22Rv1 (cell line): ENCODE data around the gene SNRPB.

Experiments used
- ZFX ChIP-seq: fragments of 450-650 bp; IDR thresholded peaks from 2 replicates; pipeline ENCODE4 v1.6.1; 2017; ENCODE audit warnings: antibody characterized with exemption, borderline replicate concordance
- TF ChIP-seq, protein P1 (sequence below): fragments of 450-650 bp; IDR thresholded peaks from 2 replicates; pipeline ENCODE4 v1.5.1; 2017; ENCODE audit warnings: mild to moderate bottlenecking

DNA sequence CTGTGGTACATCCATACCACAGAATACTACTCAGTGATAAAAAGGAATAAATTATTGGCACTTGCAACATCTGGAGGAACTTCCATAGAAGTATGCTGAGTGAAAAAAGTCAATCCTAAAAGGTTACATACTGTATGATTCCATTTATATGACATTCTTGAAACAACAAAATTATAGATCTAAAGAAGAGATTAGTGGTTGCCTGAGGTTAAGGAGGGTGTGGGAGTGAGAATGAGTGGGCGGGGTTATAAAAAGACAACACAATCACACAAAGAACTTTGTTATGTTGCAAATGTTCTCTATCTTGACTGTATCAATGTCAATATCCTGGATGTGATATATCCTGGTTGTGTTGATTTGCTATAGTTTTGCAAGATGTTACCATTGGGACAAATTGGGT, 21.2 kb downstream of the SNRPB start:
- TF ChIP-seq, protein P1, sequence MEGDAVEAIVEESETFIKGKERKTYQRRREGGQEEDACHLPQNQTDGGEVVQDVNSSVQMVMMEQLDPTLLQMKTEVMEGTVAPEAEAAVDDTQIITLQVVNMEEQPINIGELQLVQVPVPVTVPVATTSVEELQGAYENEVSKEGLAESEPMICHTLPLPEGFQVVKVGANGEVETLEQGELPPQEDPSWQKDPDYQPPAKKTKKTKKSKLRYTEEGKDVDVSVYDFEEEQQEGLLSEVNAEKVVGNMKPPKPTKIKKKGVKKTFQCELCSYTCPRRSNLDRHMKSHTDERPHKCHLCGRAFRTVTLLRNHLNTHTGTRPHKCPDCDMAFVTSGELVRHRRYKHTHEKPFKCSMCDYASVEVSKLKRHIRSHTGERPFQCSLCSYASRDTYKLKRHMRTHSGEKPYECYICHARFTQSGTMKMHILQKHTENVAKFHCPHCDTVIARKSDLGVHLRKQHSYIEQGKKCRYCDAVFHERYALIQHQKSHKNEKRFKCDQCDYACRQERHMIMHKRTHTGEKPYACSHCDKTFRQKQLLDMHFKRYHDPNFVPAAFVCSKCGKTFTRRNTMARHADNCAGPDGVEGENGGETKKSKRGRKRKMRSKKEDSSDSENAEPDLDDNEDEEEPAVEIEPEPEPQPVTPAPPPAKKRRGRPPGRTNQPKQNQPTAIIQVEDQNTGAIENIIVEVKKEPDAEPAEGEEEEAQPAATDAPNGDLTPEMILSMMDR: no peak
- TF ChIP-seq ZFX: no peak
